Ectodermal cell (in vitro differentiated cells): ENCODE results near the gene ALPK1.

ENCODE experiments used
- H3K27ac ChIP-seq: 2 replicates; pipeline ENCODE4 v1.7.0; 2013; ENCODE audit warnings: mild to moderate bottlenecking, low read depth, low read length; ENCODE audit not compliant: insufficient read depth, poor library complexity, severe bottlenecking
- H3K27me3 ChIP-seq: 2 replicates; pipeline ENCODE4 v1.7.0; 2013; ENCODE audit warnings: mild to moderate bottlenecking, low read length; ENCODE audit not compliant: insufficient read depth, control insufficient read depth, poor library complexity, severe bottlenecking
- H3K36me3 ChIP-seq: one replicate; pipeline ENCODE4 v1.7.0; 2013; ENCODE audit warnings: low read length; ENCODE audit not compliant: control insufficient read depth, insufficient read depth
- H3K4me1 ChIP-seq: one replicate; pipeline ENCODE4 v1.7.0; 2013; ENCODE audit warnings: low read length; ENCODE audit not compliant: control insufficient read depth, insufficient read depth
- H3K4me3 ChIP-seq: 2 replicates; pipeline ENCODE4 v1.7.0; 2013; ENCODE audit warnings: low read depth, low read length, control low read depth; ENCODE audit not compliant: insufficient read depth
- H3K9me3 ChIP-seq: 2 replicates; pipeline ENCODE4 v1.7.0; 2013; ENCODE audit warnings: mild to moderate bottlenecking, low read length, moderate library complexity; ENCODE audit not compliant: control insufficient read depth
- WGBS, 2 experiments: methylation state at CpG; one replicate each; pipeline ENCODE4 v1.1.7; 2013; ENCODE audit warnings: missing lambda C conversion rate in 2 of 2; 5-methylcytosine and 5-hydroxymethylcytosine counted together

The ALPK1 gene

GRCh38 chr4:112355662-112356061 lies 58.5 kb downstream of the ALPK1 start:
- H3K27me3 ChIP-seq = peaks cover under 1% of the 10 kb centered on the region
- no peaks in the 10 kb centered on the region for H3K4me1 ChIP-seq
- H3K4me3 ChIP-seq = no peak overlapping the region
- WGBS, 2 experiments = 96% methylated on average over 20 of the region's 20 CpGs
- H3K9me3 ChIP-seq = no peaks in the 10 kb centered on the region
- H3K27ac ChIP-seq = no peak overlapping the region
- H3K36me3 ChIP-seq = no peaks in the 10 kb centered on the region

GRCh38 chr4:112357453-112357852 lies 60.3 kb downstream of the ALPK1 start:
- no peaks in the 10 kb centered on the region for H3K36me3 ChIP-seq
- H3K27me3 ChIP-seq = no peaks in the 10 kb centered on the region
- WGBS, 2 experiments = 94 to 96% methylated on average over 11 of the region's 11 CpGs
- no peaks in the 10 kb centered on the region for H3K4me1 ChIP-seq
- no peaks in the 10 kb centered on the region for H3K9me3 ChIP-seq
- H3K27ac ChIP-seq = no peak overlapping the region
- H3K4me3 ChIP-seq = no peak overlapping the region

- Histone ChIP-seq H3K27me3 (no peaks in the 10 kb centered on the region), H3K9me3 (no peaks in the 10 kb centered on the region)
- WGBS, 2 experiments = 89% methylated on average over 14 of the region's 14 CpGs
Observed at GRCh38 chr4:112357897-112358296, 60.7 kb downstream of the ALPK1 start.

GRCh38 chr4:112358415-112358814 lies 61.2 kb downstream of the ALPK1 start:
- WGBS, 2 experiments = 94% methylated on average over 10 of the region's 10 CpGs
- no peak overlapping the region for H3K4me3 ChIP-seq
- no peaks in the 10 kb centered on the region for H3K9me3 ChIP-seq
- H3K27me3 ChIP-seq = no peaks in the 10 kb centered on the region
- H3K27ac ChIP-seq = no peak overlapping the region
- no peaks in the 10 kb centered on the region for H3K4me1 ChIP-seq
- no peaks in the 10 kb centered on the region for H3K36me3 ChIP-seq

More at GRCh38 chr4:112357897-112358296, 60.7 kb downstream of the ALPK1 start:
- no peak overlapping the region for H3K27ac ChIP-seq
- no peak overlapping the region for H3K4me3 ChIP-seq
- H3K36me3 ChIP-seq = no peaks in the 10 kb centered on the region
- H3K4me1 ChIP-seq = no peaks in the 10 kb centered on the region

- Histone ChIP-seq H3K4me3 (no peak overlapping the region), H3K9me3 (no peaks in the 10 kb centered on the region), H3K4me1 (no peaks in the 10 kb centered on the region), H3K36me3 (no peaks in the 10 kb centered on the region), H3K27me3 (no peaks in the 10 kb centered on the region), H3K27ac (no peak overlapping the region)
- 94 to 96% methylated on average over 16 of the region's 16 CpGs for WGBS, 2 experiments
Observed at GRCh38 chr4:112358952-112359749, 62.0 kb downstream of the ALPK1 start.

- H3K9me3 ChIP-seq = no peaks in the 10 kb centered on the region
- H3K27me3 ChIP-seq = no peaks in the 10 kb centered on the region
- H3K27ac ChIP-seq = no peak overlapping the region
- H3K36me3 ChIP-seq = no peaks in the 10 kb centered on the region
- H3K4me3 ChIP-seq = no peak overlapping the region
- H3K4me1 ChIP-seq = no peaks in the 10 kb centered on the region
- WGBS, 2 experiments = 59% methylated on average over 6 of the region's 6 CpGs
Observed at GRCh38 chr4:112361181-112361791, 64.1 kb downstream of the ALPK1 start.

- Histone ChIP-seq H3K27me3 (no peaks in the 10 kb centered on the region), H3K27ac (no peak overlapping the region), H3K4me3 (no peak overlapping the region), H3K36me3 (no peaks in the 10 kb centered on the region), H3K9me3 (no peaks in the 10 kb centered on the region), H3K4me1 (no peaks in the 10 kb centered on the region)
- WGBS, 2 experiments = 65 to 100% methylated on average over 1 of the region's 1 CpG
Observed at GRCh38 chr4:112370466-112370865, 73.3 kb downstream of the ALPK1 start.

- no peak overlapping the region for H3K4me3 ChIP-seq
- no peaks in the 10 kb centered on the region for H3K4me1 ChIP-seq
- H3K27me3 ChIP-seq = no peaks in the 10 kb centered on the region
- no peaks in the 10 kb centered on the region for H3K9me3 ChIP-seq
- 94 to 95% methylated on average over 2 of the region's 3 CpGs for WGBS, 2 experiments
- no peaks in the 10 kb centered on the region for H3K36me3 ChIP-seq
- no peak overlapping the region for H3K27ac ChIP-seq
Observed at GRCh38 chr4:112371361-112371760, 74.2 kb downstream of the ALPK1 start.

- Histone ChIP-seq H3K27ac (no peak overlapping the region), H3K4me1 (peaks cover 23% of the 10 kb centered on the region), H3K9me3 (no peaks in the 10 kb centered on the region), H3K36me3 (no peaks in the 10 kb centered on the region), H3K4me3 (no peak overlapping the region), H3K27me3 (peaks cover 3% of the 10 kb centered on the region)
- WGBS, 2 experiments = 92 to 93% methylated on average over 2 of the region's 2 CpGs
Observed at GRCh38 chr4:112374850-112375249, 77.7 kb downstream of the ALPK1 start.

- no peak overlapping the region for H3K4me3 ChIP-seq
- WGBS, 2 experiments = 88% methylated on average over 6 of the region's 6 CpGs
- peaks cover 30% of the 10 kb centered on the region for H3K4me1 ChIP-seq
- H3K36me3 ChIP-seq = no peaks in the 10 kb centered on the region
- peaks cover 22% of the 10 kb centered on the region for H3K27me3 ChIP-seq
- no peak overlapping the region for H3K27ac ChIP-seq
- H3K9me3 ChIP-seq = no peaks in the 10 kb centered on the region
Observed at GRCh38 chr4:112377171-112377570, 80.0 kb downstream of the ALPK1 start.
